GM12878 (cell line): ENCODE measurements around the gene PLCG2. TPM values are rescaled to one million over a fixed set of nuclear protein-coding genes. Genes with fewer than 3 reads are reported as not detected.

Source experiments
- CBFB ChIP-seq: IDR thresholded peaks from 2 replicates; pipeline ENCODE4 v1.6.1; 2016; ENCODE audit warnings: antibody characterized with exemption, low read depth
- CHD4 ChIP-seq: fragments of 200-600 bp; sonication (generic); IDR thresholded peaks from 2 replicates; pipeline ENCODE4 v1.6.1; 2016; ENCODE audit warnings: mild to moderate bottlenecking
- EZH2 ChIP-seq: IDR thresholded peaks from 2 replicates; pipeline ENCODE4 v1.6.1; 2012; ENCODE audit warnings: low read depth, mild to moderate bottlenecking, control low read depth, inconsistent platforms, low read length, borderline replicate concordance; ENCODE audit not compliant: control insufficient read depth
- FOXM1 ChIP-seq: IDR thresholded peaks from 2 replicates; pipeline ENCODE4 v1.6.1; 2012; ENCODE audit warnings: low read depth, mild to moderate bottlenecking, inconsistent platforms, low read length, moderate library complexity
- GABPA ChIP-seq: IDR thresholded peaks from 2 replicates; pipeline ENCODE4 v1.6.1; 2014; ENCODE audit warnings: antibody characterized with exemption, low read depth, mild to moderate bottlenecking, inconsistent platforms
- KAT2A ChIP-seq: conservative IDR thresholded peaks from 2 replicates; pipeline ENCODE4 v1.6.1; 2011; ENCODE audit warnings: low read depth, low read length; ENCODE audit not compliant: control insufficient read depth
- KDM1A ChIP-seq: fragments of 200-600 bp; sonication (generic); IDR thresholded peaks from 2 replicates; pipeline ENCODE4 v1.6.1; 2016; ENCODE audit warnings: borderline replicate concordance
- KLF5 ChIP-seq: fragments of 450-650 bp; IDR thresholded peaks from 2 replicates; pipeline ENCODE4 v1.6.1; 2014; ENCODE audit warnings: mild to moderate bottlenecking; ENCODE audit not compliant: partially characterized antibody
- LARP7 ChIP-seq: fragments of 450-650 bp; IDR thresholded peaks from 2 replicates; pipeline ENCODE4 v1.6.1; 2017; ENCODE audit warnings: mild to moderate bottlenecking
- MEF2B ChIP-seq: fragments of 450-650 bp; IDR thresholded peaks from 2 replicates; pipeline ENCODE4 v1.6.1; 2018; ENCODE audit warnings: mild to moderate bottlenecking, moderate library complexity; ENCODE audit not compliant: partially characterized antibody, poor library complexity, severe bottlenecking
- MTA3 ChIP-seq: IDR thresholded peaks from 2 replicates; pipeline ENCODE4 v1.6.1; 2012; ENCODE audit warnings: low read length, inconsistent platforms, borderline replicate concordance
- MYC ChIP-seq: IDR thresholded peaks from 2 replicates; pipeline ENCODE4 v1.6.1; 2011; ENCODE audit warnings: mild to moderate bottlenecking, low read length, moderate library complexity, inconsistent platforms; ENCODE audit not compliant: insufficient read depth, insufficient replicate concordance, insufficient read length, severe bottlenecking
- NFIC ChIP-seq: IDR thresholded peaks from 2 replicates; pipeline ENCODE4 v1.6.1; 2012; ENCODE audit warnings: low read depth, mild to moderate bottlenecking, inconsistent platforms, low read length, moderate library complexity
- NFXL1 ChIP-seq: fragments of 450-650 bp; IDR thresholded peaks from 2 replicates; pipeline ENCODE4 v1.6.1; 2017; ENCODE audit warnings: antibody characterized with exemption, mild to moderate bottlenecking, borderline replicate concordance
- PML ChIP-seq: IDR thresholded peaks from 2 replicates; pipeline ENCODE4 v1.6.1; 2012; ENCODE audit warnings: low read length, inconsistent platforms
- POLR2A ChIP-seq: IDR thresholded peaks from 2 replicates; pipeline ENCODE4 v1.6.1; 2011; ENCODE audit warnings: low read depth, mild to moderate bottlenecking, low read length
- POLR2AphosphoS5 ChIP-seq: IDR thresholded peaks from 2 replicates; pipeline ENCODE4 v1.6.1; 2011; ENCODE audit warnings: mild to moderate bottlenecking, low read length, inconsistent platforms
- RUNX3 ChIP-seq: IDR thresholded peaks from 2 replicates; pipeline ENCODE4 v1.6.1; 2012; ENCODE audit warnings: low read length, inconsistent platforms
- SUPT20H ChIP-seq: IDR thresholded peaks from 2 replicates; pipeline ENCODE4 v1.6.1; 2011; ENCODE audit warnings: low read depth, mild to moderate bottlenecking, low read length, moderate library complexity, borderline replicate concordance; ENCODE audit not compliant: control insufficient read depth
- YBX1 ChIP-seq: fragments of 450-650 bp; IDR thresholded peaks from 2 replicates; pipeline ENCODE4 v1.6.1; 2016; ENCODE audit warnings: antibody characterized with exemption
- polyA plus RNA-seq, 11 experiments: library from polyadenylated mRNA; depleted of rRNA in 4 of 11; unstranded in 6 of 11; stranded (reverse) in 5 of 11; fragments of >200 nt; fragmentation: Nextera tagmentation in 4 of 11; fragmentation: Illumina TruSeq in 1 of 11; extraction: Ambion mirVana in 4 of 11; extraction: Trizol in 1 of 11; gene quantifications; 1 replicate in 1 of 11; 2 replicates in 10 of 11; pipeline versions ENCODE4 v1.2.1 to v1.2.3, GENCODE V29; 2011 to 2016; ENCODE audit warnings: inconsistent platforms in 2 of 11, missing spikeins in 2 of 11, low read depth in 1 of 11
- total RNA-seq, 4 experiments: library from RNA; depleted of rRNA in 3 of 4; stranded (reverse); fragments of >200 nt in 3 of 4; fragmentation: Illumina TruSeq in 1 of 4; extraction: Trizol in 1 of 4; gene quantifications; 2 replicates each; pipeline versions ENCODE4 v1.2.1 to v1.2.3, GENCODE V29; 2013 to 2021
- TF ChIP-seq, protein P1 (sequence below): fragments of 450-650 bp; IDR thresholded peaks from 2 replicates; pipeline ENCODE4 v1.6.1; 2017; ENCODE audit warnings: antibody characterized with exemption, mild to moderate bottlenecking, moderate library complexity
- TF ChIP-seq, protein P2 (sequence below): IDR thresholded peaks from 2 replicates; pipeline ENCODE4 v1.6.1; 2012; ENCODE audit warnings: low read length, inconsistent platforms
- TF ChIP-seq, protein P3 (sequence below): fragments of 450-650 bp; IDR thresholded peaks from 2 replicates; pipeline ENCODE4 v1.6.1; 2017; ENCODE audit warnings: mild to moderate bottlenecking, moderate library complexity

The PLCG2 gene
- total and polyA plus RNA-seq, 10 of the 15 experiments (the other 5 are each of a cell fraction or from before 2014, with no cell fraction given) = 47.6 to 256 (median 149) TPM

DNA sequence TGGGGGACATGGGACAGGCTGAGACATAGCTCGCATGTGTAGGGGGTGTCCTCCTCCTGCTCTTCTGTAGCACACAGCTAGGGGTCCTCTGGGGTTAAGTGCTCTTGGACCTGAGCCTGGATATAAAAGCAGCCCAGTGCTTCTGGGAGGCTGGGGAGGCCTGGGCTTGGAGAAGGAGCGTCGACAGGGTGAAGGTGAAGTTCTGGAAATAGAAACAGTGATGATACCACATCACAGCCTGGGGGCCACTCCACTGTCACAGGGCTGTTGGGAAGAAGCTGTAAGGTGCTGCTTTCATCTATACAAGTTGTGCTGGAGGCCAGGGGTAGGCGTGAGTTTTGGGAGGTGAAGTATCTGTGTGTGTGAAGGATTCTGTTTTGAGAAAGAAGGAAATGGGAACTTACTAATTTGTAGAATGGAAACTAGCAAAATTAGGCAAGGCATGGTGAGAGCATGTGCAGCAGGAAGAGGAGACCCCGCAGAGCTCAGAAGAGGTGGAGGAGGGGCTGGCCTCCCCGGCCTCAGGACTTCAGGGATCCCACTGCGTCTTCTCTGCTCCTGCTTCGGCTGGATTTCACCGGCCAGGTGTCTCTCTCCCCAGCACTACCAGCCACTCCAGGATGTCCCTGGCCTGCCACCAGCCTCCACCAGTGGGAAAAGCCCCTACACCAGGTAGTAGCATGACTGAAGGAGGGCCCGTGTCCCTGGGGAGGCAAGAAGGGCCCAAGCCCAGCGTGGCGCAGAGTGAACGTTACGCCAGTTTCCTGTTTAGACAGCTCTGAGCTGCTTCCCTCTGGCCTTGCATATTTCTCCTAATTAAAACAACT, 19.4 kb downstream of the PLCG2 start (continued):
- TF ChIP-seq RUNX3 (peak; percentile 84), LARP7 (peak; percentile 60; the same call in 1 of the 2 replicates), NFIC (peak; percentile 92), POLR2AphosphoS5 (peak; percentile 76; the same call in 1 of the 2 replicates), MEF2B (peak; percentile 99), EZH2 (no peak), FOXM1 (peak; percentile 87), POLR2A (peak; percentile 50; the same call in 1 of the 2 replicates), KLF5 (no peak), CBFB (no peak; the same call in none of the 2 replicates), MYC (no peak), NFXL1 (no peak), MTA3 (peak; percentile 91; the same call in 1 of the 2 replicates), GABPA (peak; percentile 42; the same call in 1 of the 2 replicates), YBX1 (no peak), SUPT20H (no peak), KAT2A (no peak), CHD4 (no peak), KDM1A (no peak), PML (no peak)
- TF ChIP-seq, protein P1, sequence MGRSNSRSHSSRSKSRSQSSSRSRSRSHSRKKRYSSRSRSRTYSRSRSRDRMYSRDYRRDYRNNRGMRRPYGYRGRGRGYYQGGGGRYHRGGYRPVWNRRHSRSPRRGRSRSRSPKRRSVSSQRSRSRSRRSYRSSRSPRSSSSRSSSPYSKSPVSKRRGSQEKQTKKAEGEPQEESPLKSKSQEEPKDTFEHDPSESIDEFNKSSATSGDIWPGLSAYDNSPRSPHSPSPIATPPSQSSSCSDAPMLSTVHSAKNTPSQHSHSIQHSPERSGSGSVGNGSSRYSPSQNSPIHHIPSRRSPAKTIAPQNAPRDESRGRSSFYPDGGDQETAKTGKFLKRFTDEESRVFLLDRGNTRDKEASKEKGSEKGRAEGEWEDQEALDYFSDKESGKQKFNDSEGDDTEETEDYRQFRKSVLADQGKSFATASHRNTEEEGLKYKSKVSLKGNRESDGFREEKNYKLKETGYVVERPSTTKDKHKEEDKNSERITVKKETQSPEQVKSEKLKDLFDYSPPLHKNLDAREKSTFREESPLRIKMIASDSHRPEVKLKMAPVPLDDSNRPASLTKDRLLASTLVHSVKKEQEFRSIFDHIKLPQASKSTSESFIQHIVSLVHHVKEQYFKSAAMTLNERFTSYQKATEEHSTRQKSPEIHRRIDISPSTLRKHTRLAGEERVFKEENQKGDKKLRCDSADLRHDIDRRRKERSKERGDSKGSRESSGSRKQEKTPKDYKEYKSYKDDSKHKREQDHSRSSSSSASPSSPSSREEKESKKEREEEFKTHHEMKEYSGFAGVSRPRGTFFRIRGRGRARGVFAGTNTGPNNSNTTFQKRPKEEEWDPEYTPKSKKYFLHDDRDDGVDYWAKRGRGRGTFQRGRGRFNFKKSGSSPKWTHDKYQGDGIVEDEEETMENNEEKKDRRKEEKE = no peak
- TF ChIP-seq, protein P2, sequence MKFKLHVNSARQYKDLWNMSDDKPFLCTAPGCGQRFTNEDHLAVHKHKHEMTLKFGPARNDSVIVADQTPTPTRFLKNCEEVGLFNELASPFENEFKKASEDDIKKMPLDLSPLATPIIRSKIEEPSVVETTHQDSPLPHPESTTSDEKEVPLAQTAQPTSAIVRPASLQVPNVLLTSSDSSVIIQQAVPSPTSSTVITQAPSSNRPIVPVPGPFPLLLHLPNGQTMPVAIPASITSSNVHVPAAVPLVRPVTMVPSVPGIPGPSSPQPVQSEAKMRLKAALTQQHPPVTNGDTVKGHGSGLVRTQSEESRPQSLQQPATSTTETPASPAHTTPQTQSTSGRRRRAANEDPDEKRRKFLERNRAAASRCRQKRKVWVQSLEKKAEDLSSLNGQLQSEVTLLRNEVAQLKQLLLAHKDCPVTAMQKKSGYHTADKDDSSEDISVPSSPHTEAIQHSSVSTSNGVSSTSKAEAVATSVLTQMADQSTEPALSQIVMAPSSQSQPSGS = peak; percentile 83
- TF ChIP-seq, protein P3, sequence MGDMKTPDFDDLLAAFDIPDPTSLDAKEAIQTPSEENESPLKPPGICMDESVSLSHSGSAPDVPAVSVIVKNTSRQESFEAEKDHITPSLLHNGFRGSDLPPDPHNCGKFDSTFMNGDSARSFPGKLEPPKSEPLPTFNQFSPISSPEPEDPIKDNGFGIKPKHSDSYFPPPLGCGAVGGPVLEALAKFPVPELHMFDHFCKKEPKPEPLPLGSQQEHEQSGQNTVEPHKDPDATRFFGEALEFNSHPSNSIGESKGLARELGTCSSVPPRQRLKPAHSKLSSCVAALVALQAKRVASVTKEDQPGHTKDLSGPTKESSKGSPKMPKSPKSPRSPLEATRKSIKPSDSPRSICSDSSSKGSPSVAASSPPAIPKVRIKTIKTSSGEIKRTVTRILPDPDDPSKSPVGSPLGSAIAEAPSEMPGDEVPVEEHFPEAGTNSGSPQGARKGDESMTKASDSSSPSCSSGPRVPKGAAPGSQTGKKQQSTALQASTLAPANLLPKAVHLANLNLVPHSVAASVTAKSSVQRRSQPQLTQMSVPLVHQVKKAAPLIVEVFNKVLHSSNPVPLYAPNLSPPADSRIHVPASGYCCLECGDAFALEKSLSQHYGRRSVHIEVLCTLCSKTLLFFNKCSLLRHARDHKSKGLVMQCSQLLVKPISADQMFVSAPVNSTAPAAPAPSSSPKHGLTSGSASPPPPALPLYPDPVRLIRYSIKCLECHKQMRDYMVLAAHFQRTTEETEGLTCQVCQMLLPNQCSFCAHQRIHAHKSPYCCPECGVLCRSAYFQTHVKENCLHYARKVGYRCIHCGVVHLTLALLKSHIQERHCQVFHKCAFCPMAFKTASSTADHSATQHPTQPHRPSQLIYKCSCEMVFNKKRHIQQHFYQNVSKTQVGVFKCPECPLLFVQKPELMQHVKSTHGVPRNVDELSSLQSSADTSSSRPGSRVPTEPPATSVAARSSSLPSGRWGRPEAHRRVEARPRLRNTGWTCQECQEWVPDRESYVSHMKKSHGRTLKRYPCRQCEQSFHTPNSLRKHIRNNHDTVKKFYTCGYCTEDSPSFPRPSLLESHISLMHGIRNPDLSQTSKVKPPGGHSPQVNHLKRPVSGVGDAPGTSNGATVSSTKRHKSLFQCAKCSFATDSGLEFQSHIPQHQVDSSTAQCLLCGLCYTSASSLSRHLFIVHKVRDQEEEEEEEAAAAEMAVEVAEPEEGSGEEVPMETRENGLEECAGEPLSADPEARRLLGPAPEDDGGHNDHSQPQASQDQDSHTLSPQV = no peak
